ENCODE results near the gene EEF1A2.

- TF ChIP-seq, protein P1, sequence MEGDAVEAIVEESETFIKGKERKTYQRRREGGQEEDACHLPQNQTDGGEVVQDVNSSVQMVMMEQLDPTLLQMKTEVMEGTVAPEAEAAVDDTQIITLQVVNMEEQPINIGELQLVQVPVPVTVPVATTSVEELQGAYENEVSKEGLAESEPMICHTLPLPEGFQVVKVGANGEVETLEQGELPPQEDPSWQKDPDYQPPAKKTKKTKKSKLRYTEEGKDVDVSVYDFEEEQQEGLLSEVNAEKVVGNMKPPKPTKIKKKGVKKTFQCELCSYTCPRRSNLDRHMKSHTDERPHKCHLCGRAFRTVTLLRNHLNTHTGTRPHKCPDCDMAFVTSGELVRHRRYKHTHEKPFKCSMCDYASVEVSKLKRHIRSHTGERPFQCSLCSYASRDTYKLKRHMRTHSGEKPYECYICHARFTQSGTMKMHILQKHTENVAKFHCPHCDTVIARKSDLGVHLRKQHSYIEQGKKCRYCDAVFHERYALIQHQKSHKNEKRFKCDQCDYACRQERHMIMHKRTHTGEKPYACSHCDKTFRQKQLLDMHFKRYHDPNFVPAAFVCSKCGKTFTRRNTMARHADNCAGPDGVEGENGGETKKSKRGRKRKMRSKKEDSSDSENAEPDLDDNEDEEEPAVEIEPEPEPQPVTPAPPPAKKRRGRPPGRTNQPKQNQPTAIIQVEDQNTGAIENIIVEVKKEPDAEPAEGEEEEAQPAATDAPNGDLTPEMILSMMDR (IDR thresholded peaks at IDR 0.05; ENCODE audit: borderline replicate concordance, extremely low read depth, low read length, poor library complexity, severe bottlenecking) = no peak
- TF ChIP-seq EZH2 (IDR thresholded peaks at IDR 0.05; ENCODE audit: borderline replicate concordance, low read depth, low read length, severe bottlenecking) = no peak
These were observed 7.8 kb downstream of the EEF1A2 start for GRCh38 chr20:63491078-63491477.

Data from DND-41 (cell line).